Tibial artery (tissue), 4 donors: ENCODE measurements around the gene ULK4.
"Not testable (repeated sequence)": the region's sequence is repeated elsewhere in the genome, so short reads cannot be mapped to it uniquely, and the experiment has no call there.

Experiments
- DNase-seq, 2 donors: peaks; one replicate each; pipeline ENCODE4 v3.0.0-alpha.2; 2019
- H3K27ac ChIP-seq, 2 donors: fragments of 200-600 bp; sonication (generic) in 1 of 2; 1 replicate in 1 of 2; 2 replicates in 1 of 2; pipeline ENCODE4 v1.5.1; 2018 to 2019; ENCODE audit warnings: mild to moderate bottlenecking in 1 of 2
- H3K27me3 ChIP-seq, 2 donors: fragments of 200-600 bp; sonication (generic) in 1 of 2; one replicate each; pipeline versions ENCODE4 v1.5.1 to v1.6.0; 2016 to 2019
- H3K36me3 ChIP-seq, 3 donors: fragments of 200-600 bp; sonication (generic) in 2 of 3; one replicate each; pipeline ENCODE4 v1.5.1; 2016 to 2019; ENCODE audit warnings: mild to moderate bottlenecking in 2 of 3
- H3K4me1 ChIP-seq, 4 donors: fragments of 200-600 bp; sonication (generic) in 2 of 4; 1 replicate in 3 of 4; 2 replicates in 1 of 4; pipeline ENCODE4 v1.5.1; 2016 to 2019
- H3K4me3 ChIP-seq, 2 donors: fragments of 200-600 bp; sonication (generic) in 1 of 2; 1 replicate in 1 of 2; 2 replicates in 1 of 2; pipeline ENCODE4 v1.5.1; 2018 to 2019; ENCODE audit warnings: mild to moderate bottlenecking in 2 of 2
- H3K9me3 ChIP-seq, 3 donors: fragments of 200-600 bp; sonication (generic) in 1 of 3; one replicate each; pipeline ENCODE4 v1.5.1; 2016 to 2019
- CTCF ChIP-seq, 2 experiments: fragments of 200-600 bp in 1 of 2; fragments of 450-650 bp in 1 of 2; IDR thresholded peaks; one replicate each; pipeline ENCODE4 v1.5.1; 2017 to 2019; ENCODE audit warnings: antibody characterized with exemption in 2 of 2, mild to moderate bottlenecking in 1 of 2, moderate library complexity in 1 of 2
- intact Hi-C: fragments of 100-400 bp; cut with DNase I; formaldehyde crosslinking; loops from one replicate; pipeline ENCODE4 v1.15.0; 2023; ENCODE audit warnings: low total_unique reads

ULK4 gene

GRCh38 chr3:41411065-41411464 lies 550.8 kb downstream of the ULK4 start:
- no peaks in the 10 kb centered on the region for H3K27me3 ChIP-seq
- no peak for DNase-seq
- no peaks in the 10 kb centered on the region for H3K9me3 ChIP-seq
- intact Hi-C loops = no loop called here
- H3K4me1 ChIP-seq = no peaks in the 10 kb centered on the region
- H3K36me3 ChIP-seq = no peaks in the 10 kb centered on the region
- no peak overlapping the region for H3K27ac ChIP-seq
- no peak overlapping the region for H3K4me3 ChIP-seq
- TF ChIP-seq CTCF (IDR thresholded peaks at IDR 0.05) = no peak

DNA sequence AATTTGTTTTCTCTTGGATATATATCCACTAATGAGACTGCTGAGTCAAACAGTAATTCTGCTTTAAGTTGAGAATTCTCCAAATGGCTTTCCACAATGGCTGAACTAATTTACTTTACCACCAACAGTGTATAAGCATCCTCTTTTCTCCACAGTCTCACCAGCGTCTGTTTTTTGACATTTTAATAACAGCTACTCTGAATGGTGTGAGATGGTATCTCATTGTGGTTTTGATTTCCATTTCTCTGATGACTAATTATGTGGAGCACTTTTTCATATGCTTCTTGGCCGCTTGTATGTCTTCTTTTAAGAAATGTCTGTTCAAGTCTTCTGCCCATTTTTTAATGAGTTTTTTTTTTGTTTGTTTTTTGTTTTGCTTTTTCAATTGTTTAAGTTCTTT lies 556.4 kb downstream of the ULK4 start:
- Histone ChIP-seq H3K4me1 (no peaks in the 10 kb centered on the region), H3K27ac (no peak overlapping the region), H3K36me3 (no peaks in the 10 kb centered on the region), H3K27me3 (no peaks in the 10 kb centered on the region), H3K9me3 (no peaks in the 10 kb centered on the region), H3K4me3 (no peak overlapping the region)
- intact Hi-C loops = no loop called here
- no peak for DNase-seq
- TF ChIP-seq CTCF (IDR thresholded peaks at IDR 0.05) = no peak

GRCh38 chr3:41404582-41404981 lies 557.3 kb downstream of the ULK4 start:
- no peaks in the 10 kb centered on the region for H3K4me1 ChIP-seq
- H3K27me3 ChIP-seq = no peaks in the 10 kb centered on the region
- no peak for DNase-seq
- no peak for TF ChIP-seq CTCF (IDR thresholded peaks at IDR 0.05)
- no peaks in the 10 kb centered on the region for H3K36me3 ChIP-seq
- intact Hi-C loops = no loop called here
- no peaks in the 10 kb centered on the region for H3K9me3 ChIP-seq
- no peak overlapping the region for H3K4me3 ChIP-seq
- H3K27ac ChIP-seq = no peak overlapping the region

DNA sequence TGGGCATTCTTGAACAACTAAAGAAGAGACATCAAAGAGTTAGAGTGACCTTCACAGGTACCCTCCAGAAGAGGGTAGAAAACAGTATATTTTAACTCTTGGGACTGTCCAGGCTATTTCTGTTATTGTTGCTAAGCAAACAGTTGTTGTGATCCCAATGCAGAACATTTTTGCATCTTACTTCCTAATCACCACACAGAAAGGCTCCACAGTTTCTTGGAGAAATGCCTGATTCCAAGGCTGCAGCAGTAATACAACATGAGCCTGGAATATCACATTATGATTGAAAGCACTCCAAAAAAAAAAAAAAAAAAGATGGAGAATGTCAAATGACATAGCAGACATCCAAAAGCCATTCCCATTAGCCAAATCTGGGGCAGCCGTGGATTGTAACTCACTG lies 567.0 kb downstream of the ULK4 start:
- DNase-seq = no peak
- no peak overlapping the region for H3K27ac ChIP-seq
- no peak overlapping the region for H3K4me3 ChIP-seq
- no peaks in the 10 kb centered on the region for H3K9me3 ChIP-seq
- intact Hi-C loops = no loop called here
- H3K4me1 ChIP-seq = no peaks in the 10 kb centered on the region
- no peaks in the 10 kb centered on the region for H3K27me3 ChIP-seq
- TF ChIP-seq CTCF (IDR thresholded peaks at IDR 0.05) = no peak
- no peaks in the 10 kb centered on the region for H3K36me3 ChIP-seq

- H3K27ac ChIP-seq, H3K4me1 ChIP-seq, H3K4me3 ChIP-seq, H3K27me3 ChIP-seq, intact Hi-C loops, DNase-seq, H3K36me3 ChIP-seq: not testable (repeated sequence)
- peaks cover 0 to 14% (median 2%) of the 10 kb centered on the region in 3 donors for H3K9me3 ChIP-seq
Measured at GRCh38 chr3:41370765-41371535, 591.0 kb downstream of the ULK4 start.

GRCh38 chr3:41370307-41370706 lies 591.6 kb downstream of the ULK4 start:
- intact Hi-C loops = no loop called here

More at GRCh38 chr3:41370307-41370706, 591.6 kb downstream of the ULK4 start:
- peaks cover 0 to 14% (median 2%) of the 10 kb centered on the region in 3 donors for H3K9me3 ChIP-seq
- H3K4me3 ChIP-seq = no peak overlapping the region
- no peak overlapping the region for H3K27ac ChIP-seq
- no peak for DNase-seq
- H3K4me1 ChIP-seq = no peaks in the 10 kb centered on the region
- no peaks in the 10 kb centered on the region for H3K27me3 ChIP-seq
- no peak for TF ChIP-seq CTCF (IDR thresholded peaks at IDR 0.05)
- H3K36me3 ChIP-seq = no peaks in the 10 kb centered on the region
